Hippocampal formation (tissue), 2 donors: ENCODE results near the gene ZNF184.
A peak's percentile ranks its signal among the peaks of the same experiment; 100 is the strongest.

Experiments used
- DNase-seq, 2 donors: peaks; one replicate each; lab custom pipeline; 2025; lab: John Stamatoyannopoulos, UW

ZNF184 gene

DNA sequence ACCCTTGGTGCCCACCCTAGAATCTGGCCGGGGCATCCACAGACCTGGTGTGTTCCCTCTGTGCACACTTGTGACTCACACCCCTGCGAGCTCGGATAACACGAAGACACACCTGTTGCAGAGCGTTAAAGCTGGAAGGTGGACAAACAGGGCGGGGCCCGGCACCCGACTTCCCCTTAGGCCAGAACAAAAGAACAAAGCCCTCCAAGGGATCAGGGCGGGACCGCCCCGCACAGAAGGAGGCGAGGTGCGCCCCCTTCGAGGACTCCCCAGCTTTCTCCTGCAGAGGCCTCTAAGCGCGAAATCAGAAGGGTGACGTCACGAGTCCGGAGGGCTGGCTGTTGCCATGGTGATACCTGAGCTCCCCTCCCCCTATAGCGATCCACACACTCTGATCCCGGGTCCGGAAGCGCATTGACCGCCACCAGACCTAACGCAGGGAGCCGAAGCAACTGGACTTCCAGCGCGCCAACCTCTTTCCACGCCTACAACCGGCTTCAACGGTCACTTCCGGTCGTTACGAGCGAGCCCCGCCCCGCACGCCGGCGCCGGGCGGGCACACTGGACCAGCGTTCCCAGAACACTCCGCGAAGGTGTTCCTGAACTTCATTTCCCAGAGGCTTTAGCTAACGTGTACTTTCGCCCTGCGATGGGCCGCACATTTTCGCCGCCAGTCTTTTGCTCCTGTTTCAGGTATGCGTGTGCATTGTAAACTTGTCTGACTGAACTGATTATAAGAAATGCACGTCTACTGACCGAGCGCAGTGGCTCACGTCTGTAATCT, at the start of gene ZNF184:
Gene ZNF184, minus strand, starts transcription at position 489 of the 784 bp plus-strand sequence. CDS start 811 bp downstream, outside the sequence.
- DNase-seq = peak; percentile 85 to 95

- DNase-seq = peak; percentile 62 to 66
Measured at GRCh38 chr6:27518881-27519795, 46.2 kb upstream of the ZNF184 start.

DNA sequence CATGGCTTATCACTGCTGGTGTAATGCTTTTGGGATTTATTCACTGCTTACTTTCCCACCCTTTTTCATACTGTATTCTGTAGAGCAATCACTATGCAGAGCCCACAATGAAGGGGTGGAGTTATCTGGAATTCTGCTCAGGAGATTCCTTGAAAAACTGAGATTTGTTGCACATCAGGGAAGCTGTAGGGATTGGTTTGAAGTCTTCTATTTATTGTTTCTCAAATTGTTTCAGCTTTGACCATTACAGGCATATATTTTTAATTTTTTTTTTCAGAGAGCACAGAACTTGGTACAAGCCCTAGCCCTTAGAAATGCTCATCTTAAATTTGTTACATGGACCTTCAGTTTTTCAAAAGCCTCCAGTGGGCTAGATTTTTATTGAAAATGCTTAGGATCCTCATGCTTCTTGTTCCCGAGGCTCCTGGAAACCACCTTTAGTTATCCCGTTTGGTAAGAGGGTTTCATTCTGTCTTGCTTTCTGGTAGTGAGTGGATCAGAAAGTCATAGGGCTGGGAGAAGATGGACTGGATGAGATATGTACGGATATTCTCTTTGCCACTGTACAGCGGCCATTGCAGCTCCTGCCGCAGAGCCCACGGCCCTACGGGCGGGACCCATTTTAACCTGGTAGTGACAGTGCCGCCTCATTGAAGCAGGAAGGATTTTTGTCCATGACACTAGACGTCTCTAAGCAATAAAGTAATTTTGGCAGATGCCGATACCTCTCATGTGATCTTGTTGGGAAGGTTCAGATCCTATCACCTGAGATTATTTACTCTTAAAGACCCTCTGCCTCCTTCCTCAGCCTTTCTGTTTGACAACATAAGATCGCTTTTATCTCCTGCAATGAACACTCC, 45.3 kb upstream of the ZNF184 start:
- no peak for DNase-seq

DNA sequence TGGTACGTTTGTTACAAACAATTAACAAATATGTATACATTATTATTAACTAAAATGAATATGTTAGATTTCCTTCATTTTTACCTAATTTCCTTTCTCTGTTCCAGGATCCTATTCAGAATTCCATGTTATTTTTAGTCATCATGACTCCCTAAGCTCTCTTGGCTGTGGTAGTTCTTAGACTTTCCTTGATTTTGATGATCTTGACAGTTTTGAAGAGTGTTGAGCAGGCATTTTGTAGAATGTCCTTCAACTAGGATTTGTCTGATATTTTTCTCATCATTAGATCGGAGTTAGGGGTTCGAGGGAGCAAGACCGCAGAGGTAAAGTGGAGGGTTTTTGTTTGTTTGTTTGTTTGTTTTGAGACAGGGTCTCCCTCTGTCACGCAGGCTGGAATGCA, 44.3 kb upstream of the ZNF184 start:
- no peak for DNase-seq

DNA sequence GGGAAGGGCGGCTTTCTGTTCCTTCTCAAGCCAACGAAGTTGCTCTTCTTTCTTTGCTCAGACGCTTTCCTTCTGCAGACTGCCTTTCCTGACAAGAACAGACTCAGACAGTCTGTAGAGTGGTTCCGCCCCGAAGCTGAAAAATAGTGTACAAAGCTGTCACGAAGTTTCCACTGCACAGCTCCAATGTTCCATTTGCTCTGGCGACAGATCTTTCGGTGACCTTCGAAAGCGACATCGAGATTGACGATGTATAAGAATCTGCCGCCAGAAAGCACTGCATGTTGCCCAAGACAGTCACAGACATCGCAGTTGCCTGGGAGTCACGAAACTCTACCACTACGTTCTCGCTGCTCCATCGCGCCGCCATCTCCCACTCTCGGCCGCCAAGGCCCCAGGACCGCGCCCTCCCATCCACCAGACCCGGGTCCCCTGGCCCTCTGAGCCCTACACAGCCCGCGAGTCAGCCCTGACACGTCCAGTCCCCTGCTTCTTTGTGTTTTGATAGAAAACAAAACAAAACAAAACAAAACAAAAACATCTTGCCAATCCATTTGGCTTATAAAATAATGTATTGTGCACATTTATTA, 42.1 kb upstream of the ZNF184 start:
- no peak for DNase-seq

DNA sequence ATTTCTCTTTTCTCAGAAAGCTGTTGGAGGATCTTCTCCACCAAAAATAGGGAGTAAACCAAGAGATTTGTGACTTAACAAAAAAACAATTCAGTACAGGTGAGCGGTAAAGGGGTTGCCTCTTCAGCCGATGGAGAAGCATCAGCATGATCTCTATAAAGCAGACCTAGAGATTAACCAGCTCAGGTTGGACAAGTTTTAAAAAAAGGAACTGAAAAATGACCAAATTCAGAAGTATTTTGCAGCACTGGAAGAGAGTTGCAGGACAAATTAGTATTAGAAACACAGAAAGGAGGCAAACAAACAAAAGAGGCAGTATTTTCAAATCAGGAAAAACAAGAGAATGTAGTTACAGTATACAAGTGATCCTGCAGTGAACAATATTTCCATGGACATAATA, 39.6 kb upstream of the ZNF184 start:
- DNase-seq = no peak

DNA sequence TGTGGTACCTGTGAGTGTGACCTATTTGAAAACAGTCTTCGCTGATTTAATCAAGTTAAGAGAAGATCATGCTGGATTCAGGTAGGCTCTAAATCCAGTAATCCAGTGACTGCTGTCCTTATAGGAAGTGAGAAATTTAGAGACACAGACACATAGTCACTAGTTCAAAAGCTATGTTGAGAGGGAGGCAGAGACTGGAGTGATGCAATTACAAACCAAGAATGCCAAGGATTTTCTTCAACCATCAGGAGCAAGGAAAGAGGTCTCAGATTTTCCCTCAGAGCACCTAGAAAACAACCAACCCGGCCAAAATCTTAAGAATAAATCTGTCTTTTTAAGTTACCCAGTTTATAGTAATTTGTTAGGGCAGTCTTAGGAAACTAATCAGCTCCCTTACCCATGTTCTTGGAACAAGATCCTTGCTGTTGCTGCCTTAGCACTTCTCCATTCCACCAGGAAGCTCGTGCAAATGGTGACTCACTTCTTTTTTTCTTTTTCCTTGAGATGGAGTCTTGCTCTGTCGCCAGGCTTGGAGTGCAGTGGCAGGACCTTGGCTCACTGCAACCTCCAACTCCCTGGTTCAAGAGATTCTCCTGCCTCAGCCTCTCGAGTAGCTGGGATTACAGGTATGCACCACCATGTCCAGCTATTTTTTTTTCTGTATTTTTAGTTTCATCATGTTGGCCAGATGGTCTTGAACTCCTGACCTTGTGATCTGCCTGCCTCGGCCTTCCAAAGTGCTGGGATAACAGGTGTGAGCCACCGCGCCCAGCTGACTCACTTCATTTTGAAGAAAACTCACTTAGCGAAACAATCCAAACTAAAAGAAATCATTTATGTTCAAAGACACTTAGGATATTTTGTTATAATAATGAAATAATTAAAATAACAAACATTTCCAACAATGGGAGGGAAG, 34.4 kb upstream of the ZNF184 start:
- DNase-seq = no peak

DNA sequence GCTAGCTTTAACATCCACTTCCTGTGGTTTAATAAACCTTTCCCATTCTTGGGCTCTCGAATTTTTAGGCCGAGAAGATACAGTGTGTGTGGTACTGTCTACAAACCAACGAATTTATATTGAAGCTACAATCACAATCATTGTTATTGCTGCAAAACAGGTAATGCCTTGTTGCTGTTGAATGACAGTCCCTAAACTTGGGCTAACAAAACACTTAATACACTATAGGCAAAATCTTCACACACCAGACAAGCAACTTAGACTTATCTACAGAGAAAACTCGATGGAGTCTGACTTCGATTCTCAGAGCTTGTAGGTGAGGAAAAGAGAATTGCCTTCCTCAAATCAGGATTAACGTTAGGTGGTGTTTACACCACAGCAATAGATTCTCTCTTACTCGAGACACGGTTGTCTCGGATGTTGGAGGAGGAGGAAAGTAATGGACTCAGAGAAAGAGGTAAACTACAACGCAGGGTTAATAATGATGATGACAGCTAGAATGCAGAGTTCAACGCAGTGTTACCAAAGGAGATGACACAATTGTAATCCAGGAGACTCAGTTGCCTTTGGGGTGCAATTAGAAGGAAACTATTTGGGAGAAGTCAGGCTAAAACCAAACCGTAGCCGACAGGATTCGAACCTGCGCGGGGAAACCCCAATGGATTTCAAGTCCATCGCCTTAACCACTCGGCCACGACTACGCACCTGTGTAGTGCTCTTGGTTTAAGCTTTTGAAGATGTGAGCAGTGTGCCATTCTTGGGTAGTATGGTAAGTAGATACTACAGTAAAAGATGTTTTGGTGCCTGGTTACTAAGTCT, 32.5 kb upstream of the ZNF184 start:
- DNase-seq = no peak

GRCh38 chr6:27503436-27504030, 30.6 kb upstream of the ZNF184 start:
- peak in 1 of 2 donors; percentile 46 for DNase-seq

DNA sequence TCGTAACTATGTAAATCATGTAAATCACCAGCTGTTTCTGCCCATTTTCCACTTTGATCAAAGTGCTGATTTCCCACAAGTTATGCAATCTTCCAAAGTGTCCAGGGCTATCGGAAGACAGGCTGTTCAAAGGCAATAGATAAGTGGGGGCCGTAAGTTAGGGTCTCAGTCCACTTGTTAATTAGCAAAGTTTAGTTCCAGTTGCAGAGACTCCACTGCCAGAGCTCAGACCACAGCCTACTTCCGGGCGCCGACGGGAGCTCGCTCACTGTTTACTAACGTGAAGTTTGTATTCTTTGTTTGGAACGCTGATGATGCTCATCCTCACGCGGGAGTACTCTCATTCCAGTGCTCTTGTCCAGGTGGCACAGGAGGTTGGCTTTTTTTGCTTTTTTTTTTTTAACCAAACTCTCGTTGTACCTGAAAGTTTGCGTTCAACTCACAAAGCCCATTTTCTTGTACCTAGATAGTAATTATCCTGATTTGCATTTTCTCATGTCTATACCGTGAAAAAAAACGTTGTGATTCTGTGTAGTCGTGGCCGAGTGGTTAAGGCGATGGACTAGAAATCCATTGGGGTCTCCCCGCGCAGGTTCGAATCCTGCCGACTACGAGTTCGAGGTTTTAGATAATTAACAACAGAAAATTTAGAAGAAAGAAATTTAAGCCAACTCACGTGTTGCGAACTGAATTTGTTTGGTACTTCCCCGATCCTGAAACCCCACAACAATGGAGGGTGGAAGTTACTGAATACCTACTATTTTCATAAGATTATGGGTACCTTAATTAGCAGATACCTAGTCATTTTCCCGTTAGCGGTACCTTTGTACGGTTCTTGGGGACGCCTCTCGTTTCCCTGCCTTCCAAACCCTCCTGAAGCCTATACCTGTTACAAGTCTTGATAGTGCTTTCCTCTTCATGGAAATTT, 29.9 kb upstream of the ZNF184 start:
- DNase-seq = no peak

DNA sequence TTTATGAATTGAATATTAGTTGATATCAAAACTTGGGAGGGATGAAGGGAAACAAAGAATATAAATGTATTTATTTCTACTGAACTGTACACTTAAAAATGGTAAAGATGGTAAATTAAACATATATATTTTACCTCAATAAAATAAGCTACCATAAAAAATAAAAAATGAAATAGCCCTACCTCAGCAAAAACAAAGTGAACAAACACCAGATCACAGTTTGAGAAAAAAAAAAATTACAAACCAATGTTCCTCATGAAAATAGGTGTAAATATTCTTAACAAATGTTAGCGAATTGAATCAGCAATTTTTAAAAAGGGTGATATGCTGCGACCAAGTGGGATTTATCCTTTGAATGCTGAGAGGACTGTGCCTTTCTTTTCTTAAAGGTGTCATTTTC, 28.3 kb upstream of the ZNF184 start:
- DNase-seq = no peak

DNA sequence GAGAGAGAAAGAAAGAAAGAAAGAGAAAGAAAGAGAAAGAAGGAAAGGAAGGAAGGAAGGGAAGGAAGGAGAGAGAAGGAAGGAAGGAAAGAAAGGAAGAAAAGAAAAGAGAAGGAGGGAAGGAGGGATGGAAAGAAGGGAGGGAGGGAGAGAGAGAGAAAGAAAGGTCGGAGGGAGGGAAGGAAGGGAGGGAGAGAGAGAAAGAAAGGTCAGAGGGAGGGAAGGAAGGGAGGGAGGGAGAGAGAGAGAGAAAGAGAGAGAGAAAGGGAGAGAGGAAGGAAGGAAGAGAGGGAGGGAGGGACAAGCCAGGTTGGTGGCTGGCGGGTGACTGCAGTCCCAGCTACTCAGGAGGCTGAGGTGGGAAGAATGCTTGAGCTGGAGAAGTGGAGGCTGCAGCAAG, 27.3 kb upstream of the ZNF184 start:
- no peak for DNase-seq

DNA sequence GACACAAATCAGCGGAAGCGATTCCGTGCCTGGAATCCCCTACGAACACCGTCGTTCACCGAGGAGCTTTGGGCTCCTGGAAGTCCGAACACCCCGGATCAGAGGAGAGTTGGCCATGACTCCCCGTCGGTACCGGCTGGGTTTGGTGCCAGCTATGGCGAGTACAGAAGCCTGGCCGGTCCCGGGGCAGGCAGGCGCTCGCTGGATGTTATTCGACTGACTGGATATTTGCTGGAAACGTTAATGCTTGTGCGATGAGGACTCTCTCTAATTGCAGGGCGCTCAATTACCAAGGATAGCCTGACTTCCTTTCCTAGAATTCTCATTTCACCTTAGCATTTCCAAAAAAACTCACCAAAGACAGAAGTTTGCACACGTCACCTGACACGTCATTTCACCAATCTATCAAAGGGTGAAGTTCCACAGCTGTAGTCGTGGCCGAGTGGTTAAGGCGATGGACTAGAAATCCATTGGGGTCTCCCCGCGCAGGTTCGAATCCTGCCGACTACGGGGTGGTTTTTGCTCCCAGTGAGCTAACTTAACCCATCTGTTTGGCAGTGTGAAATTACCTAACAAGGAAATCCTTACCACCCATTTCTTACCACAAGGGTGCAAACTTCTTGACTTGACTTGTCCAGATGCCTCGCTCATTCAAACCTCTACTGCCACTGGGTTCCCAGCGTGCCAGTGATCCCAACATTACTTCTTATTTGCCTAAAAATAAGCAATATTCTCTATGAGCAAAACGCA, 22.7 kb upstream of the ZNF184 start:
- DNase-seq = no peak

DNA sequence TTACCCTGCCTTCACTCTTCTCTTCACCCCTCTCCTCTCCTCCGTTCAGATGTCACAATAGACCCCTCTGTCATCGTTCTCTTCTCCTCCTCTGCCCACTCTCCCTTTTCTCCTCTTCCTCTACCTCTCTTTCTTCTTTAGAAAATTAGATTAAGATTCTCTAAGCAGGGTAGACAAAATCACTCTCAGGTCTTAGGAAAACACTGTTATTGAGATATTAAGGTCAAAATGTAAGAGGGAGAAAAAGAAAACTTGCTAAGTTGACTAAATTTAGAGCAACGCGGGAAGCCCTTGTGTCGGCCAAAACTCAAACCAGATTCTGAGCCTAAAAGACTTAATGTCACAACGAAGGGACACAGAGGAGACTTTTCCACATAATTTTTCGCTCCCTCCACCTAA, 22.1 kb upstream of the ZNF184 start:
- DNase-seq = no peak

DNA sequence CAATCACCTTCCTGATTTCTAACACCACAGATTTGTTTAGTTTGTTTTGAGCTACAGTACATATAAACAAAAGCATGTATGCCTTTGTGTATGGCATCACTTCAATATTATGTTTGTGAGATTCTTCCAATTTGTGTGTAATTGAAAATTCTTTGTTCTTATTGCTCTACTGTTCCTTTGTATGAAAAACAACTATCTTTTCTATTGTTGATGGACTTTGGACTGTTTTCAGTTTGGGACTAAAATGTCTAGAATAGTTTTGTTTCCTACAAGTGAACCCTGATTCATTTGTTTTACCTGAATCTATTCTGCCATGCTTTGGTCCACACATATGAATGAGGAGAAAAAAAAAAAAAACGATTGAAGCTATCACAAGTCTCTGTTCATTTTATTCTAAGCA, 21.2 kb upstream of the ZNF184 start:
- DNase-seq = no peak

DNA sequence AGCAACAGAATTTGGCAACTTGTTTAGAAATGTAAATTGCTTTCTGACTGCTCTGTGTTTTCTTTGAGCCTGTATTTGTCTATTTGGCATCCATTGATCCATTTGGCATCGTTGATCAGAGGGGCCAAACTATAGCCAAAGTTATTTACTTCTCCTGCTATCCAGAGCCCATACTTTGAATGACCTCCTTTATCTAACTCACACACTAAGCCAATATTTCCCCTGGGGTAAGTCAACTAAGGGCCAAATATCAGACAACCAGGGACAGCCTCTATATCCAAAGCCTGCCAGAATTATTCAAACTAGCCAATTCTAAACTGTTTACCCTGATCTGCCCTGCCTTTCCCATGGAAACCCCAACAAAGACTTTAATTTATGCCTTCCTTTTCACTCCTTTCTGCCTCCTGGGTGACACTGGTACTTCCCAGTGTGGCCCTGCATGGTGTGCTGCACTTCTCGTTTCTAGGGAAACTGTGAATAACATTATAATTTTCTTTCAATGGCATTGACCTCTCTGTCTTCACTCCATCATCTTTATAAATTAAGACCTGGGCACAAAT, 19.8 kb upstream of the ZNF184 start:
- peak in 1 of 2 donors; percentile 39 for DNase-seq
